Right lobe of liver (tissue), 6 donors: ENCODE results near the gene UNC13D. TPM values are rescaled to one million over a fixed set of nuclear protein-coding genes. Genes with fewer than 3 reads are reported as not detected.
A peak's percentile ranks its signal among the peaks of the same experiment; 100 is the strongest.

ENCODE experiments used
- ATAC-seq, 4 donors: fragments of 200-7000 bp; cut with Tn5 transposase; one replicate each; pipeline ENCODE4 v1.9.1; 2020; ENCODE audit warnings: mild to moderate bottlenecking in 4 of 4, moderate library complexity in 4 of 4
- DNase-seq, 3 donors: peaks; one replicate each; pipeline ENCODE4 v3.0.0-alpha.2; 2020
- H3K27ac ChIP-seq, 3 donors: fragments of 200-600 bp; one replicate each; pipeline ENCODE4 v1.8.0; 2022
- H3K27me3 ChIP-seq, 2 donors: fragments of 200-600 bp; one replicate each; pipeline ENCODE4 v1.8.0; 2022
- H3K36me3 ChIP-seq, 4 donors: fragments of 200-600 bp; sonication (generic) in 1 of 4; one replicate each; pipeline versions ENCODE4 v1.5.1 to v1.8.0; 2017 to 2022; ENCODE audit warnings: control low read depth in 1 of 4
- H3K4me1 ChIP-seq, 4 donors: fragments of 200-600 bp; sonication (generic) in 1 of 4; one replicate each; pipeline versions ENCODE4 v1.5.1 to v1.8.0; 2017 to 2022; ENCODE audit warnings: control low read depth in 1 of 4
- H3K4me3 ChIP-seq, 3 donors: fragments of 200-600 bp; one replicate each; pipeline ENCODE4 v1.8.0; 2022
- H3K9me3 ChIP-seq, 4 donors: fragments of 200-600 bp; sonication (generic) in 1 of 4; one replicate each; pipeline versions ENCODE4 v1.5.1 to v1.8.0; 2017 to 2022; ENCODE audit warnings: control low read depth in 1 of 4
- CTCF ChIP-seq, 4 donors: fragments of 200-600 bp in 3 of 4; fragments of 450-650 bp in 1 of 4; IDR thresholded peaks; one replicate each; pipeline versions ENCODE4 v1.5.1 to v1.8.0; 2016 to 2022; ENCODE audit warnings: antibody characterized with exemption in 4 of 4, mild to moderate bottlenecking in 2 of 4
- POLR2A ChIP-seq: fragments of 450-650 bp; IDR thresholded peaks from one replicate; pipeline ENCODE4 v1.6.1; 2017; ENCODE audit warnings: antibody characterized with exemption, mild to moderate bottlenecking
- WGBS: methylation state at CpG from one replicate; pipeline ENCODE4 v1.1.6; 2018; ENCODE audit warnings: low coverage, low lambda C conversion rate; ENCODE audit not compliant: insufficient coverage; ENCODE audit errors: missing lambda C conversion rate; 5-methylcytosine and 5-hydroxymethylcytosine counted together
- intact Hi-C, 2 donors: fragments of 100-400 bp; cut with DNase I; formaldehyde crosslinking; loops; one replicate each; pipeline versions ENCODE4 v1.11.2 to v1.14.1; 2022
- total RNA-seq, 6 experiments: library from RNA; depleted of rRNA in 2 of 6; stranded (reverse); fragments of >200 nt in 2 of 6; fragmentation: NEBNext Ultra II Directional in 3 of 6; extraction: Animal tissue kit (Norgen Biotek cat#: 25700) in 3 of 6; gene quantifications; one replicate each; pipeline versions ENCODE4 v1.1.0 to v1.2.4, GENCODE V29; 2016 to 2023
- donor health status: DM: no; HTN: yes; CAD: no.
- donor health status: DM: no; HTN: no; CAD: no.
- donor health status: DM: no; HTN: no; CAD: no.
- donor health status: DM: no; HTN: yes; CAD: no.
- donor health status: DM: no; HTN: yes; CAD: no.

UNC13D gene
- total RNA-seq, 6 experiments from 2014 or later = 3.4 to 12.5 (median 10.7) TPM

- H3K36me3 ChIP-seq = peaks cover 0 to 22% (median 11%) of the 10 kb centered on the region in 4 donors
- H3K27me3 ChIP-seq = no peaks in the 10 kb centered on the region
- TF ChIP-seq CTCF (IDR thresholded peaks at IDR 0.05) = no peak
- TF ChIP-seq POLR2A = no peak
- H3K4me1 ChIP-seq = peaks cover 0 to 16% (median 7%) of the 10 kb centered on the region in 4 donors
- no peak for ATAC-seq
- H3K9me3 ChIP-seq = no peaks in the 10 kb centered on the region
- intact Hi-C loops = no loop called here
- 90% methylated on average over 4 of the region's 4 CpGs for WGBS
- DNase-seq = no peak
- no peak overlapping the region for H3K27ac ChIP-seq
- no peak overlapping the region for H3K4me3 ChIP-seq
Measured at GRCh38 chr17:75808549-75808904, 35.7 kb downstream of the UNC13D start.

- TF ChIP-seq POLR2A (no peak), CTCF (IDR thresholded peaks at IDR 0.05) (no peak)
- Histone ChIP-seq H3K27ac (no peak overlapping the region), H3K4me1 (peaks cover 0 to 16% (median 7%) of the 10 kb centered on the region in 4 donors), H3K4me3 (no peak overlapping the region), H3K27me3 (no peaks in the 10 kb centered on the region), H3K9me3 (no peaks in the 10 kb centered on the region), H3K36me3 (peaks cover 0 to 16% (median 5%) of the 10 kb centered on the region in 4 donors)
- DNase-seq (peak in 1 of 3 donors; percentile 5), ATAC-seq (no peak)
- intact Hi-C loops = no loop called here
- 94% methylated on average over 2 of the region's 3 CpGs for WGBS
Measured at GRCh38 chr17:75807861-75808260, 36.3 kb downstream of the UNC13D start.

GRCh38 chr17:75806822-75807500 lies 37.2 kb downstream of the UNC13D start:
- Histone ChIP-seq H3K4me1 (peaks cover 0 to 16% (median 7%) of the 10 kb centered on the region in 4 donors), H3K27me3 (no peaks in the 10 kb centered on the region), H3K36me3 (peaks cover 0 to 7% (median under 1%) of the 10 kb centered on the region in 4 donors), H3K9me3 (no peaks in the 10 kb centered on the region), H3K27ac (no peak overlapping the region), H3K4me3 (no peak overlapping the region)
- TF ChIP-seq CTCF (IDR thresholded peaks at IDR 0.05) = no peak
- TF ChIP-seq POLR2A = no peak
- intact Hi-C loops = no loop called here
- DNase-seq (peak in 1 of 3 donors; percentile 12), ATAC-seq (no peak)
- 83% methylated on average over 2 of the region's 4 CpGs for WGBS

- Histone ChIP-seq H3K27ac (no peak overlapping the region), H3K27me3 (no peaks in the 10 kb centered on the region), H3K36me3 (peaks cover 0 to 10% (median 1%) of the 10 kb centered on the region in 4 donors), H3K4me1 (peaks cover 0 to 6% (median 0%) of the 10 kb centered on the region in 4 donors), H3K4me3 (no peak overlapping the region), H3K9me3 (no peaks in the 10 kb centered on the region)
- TF ChIP-seq POLR2A (no peak), CTCF (IDR thresholded peaks at IDR 0.05) (no peak)
- 88% methylated on average over 1 of the region's 1 CpG for WGBS
- ATAC-seq = no peak
- no peak for DNase-seq
- intact Hi-C loops = no loop called here
Measured at GRCh38 chr17:75803883-75804282, 40.3 kb downstream of the UNC13D start.
